ENCODE measurements around the gene PRELID3B. TPM values are rescaled to one million over a fixed set of nuclear protein-coding genes. Genes with fewer than 3 reads are reported as not detected.

The PRELID3B gene
- total and polyA plus RNA-seq, 2 of the 13 experiments (the other 11 are each of a cell fraction or from before 2014, with no cell fraction given) = 23.3 to 42.6 TPM

- TF ChIP-seq ZNF513 (CRISPR knock-in tag; conservative IDR thresholded peaks at IDR 0.05) = no peak
- no peak for TF ChIP-seq TFAP4 (IDR thresholded peaks at IDR 0.05; ENCODE audit: borderline replicate concordance, low read depth)
- no peak for TF ChIP-seq DPF2 (CRISPR knock-in tag; IDR thresholded peaks at IDR 0.05; ENCODE audit: borderline replicate concordance, low read depth)
- TF ChIP-seq GLMP (CRISPR knock-in tag; IDR thresholded peaks at IDR 0.05; ENCODE audit: borderline replicate concordance) = no peak
- no peak for TF ChIP-seq ZNF337 (CRISPR knock-in tag; IDR thresholded peaks at IDR 0.05; ENCODE audit: borderline replicate concordance, low read depth)
- no peak for TF ChIP-seq ZNF138 (CRISPR knock-in tag; IDR thresholded peaks at IDR 0.05; ENCODE audit: low read depth)
- no peak for TF ChIP-seq ZFP36 (IDR thresholded peaks at IDR 0.05; ENCODE audit: borderline replicate concordance, low read depth, low read length, partially characterized antibody)
- TF ChIP-seq FOXC1 (CRISPR knock-in tag; IDR thresholded peaks at IDR 0.05; ENCODE audit: borderline replicate concordance) = no peak
- TF ChIP-seq ZNF280B (CRISPR knock-in tag; IDR thresholded peaks at IDR 0.05; ENCODE audit: borderline replicate concordance) = no peak
- peak; percentile 64 for TF ChIP-seq AGO1 (IDR thresholded peaks at IDR 0.05; ENCODE audit: low read depth, low read length, poor library complexity, severe bottlenecking)
- TF ChIP-seq, protein P1, sequence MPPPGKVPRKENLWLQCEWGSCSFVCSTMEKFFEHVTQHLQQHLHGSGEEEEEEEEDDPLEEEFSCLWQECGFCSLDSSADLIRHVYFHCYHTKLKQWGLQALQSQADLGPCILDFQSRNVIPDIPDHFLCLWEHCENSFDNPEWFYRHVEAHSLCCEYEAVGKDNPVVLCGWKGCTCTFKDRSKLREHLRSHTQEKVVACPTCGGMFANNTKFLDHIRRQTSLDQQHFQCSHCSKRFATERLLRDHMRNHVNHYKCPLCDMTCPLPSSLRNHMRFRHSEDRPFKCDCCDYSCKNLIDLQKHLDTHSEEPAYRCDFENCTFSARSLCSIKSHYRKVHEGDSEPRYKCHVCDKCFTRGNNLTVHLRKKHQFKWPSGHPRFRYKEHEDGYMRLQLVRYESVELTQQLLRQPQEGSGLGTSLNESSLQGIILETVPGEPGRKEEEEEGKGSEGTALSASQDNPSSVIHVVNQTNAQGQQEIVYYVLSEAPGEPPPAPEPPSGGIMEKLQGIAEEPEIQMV (CRISPR knock-in tag; IDR thresholded peaks at IDR 0.05; ENCODE audit: low read depth) = no peak
- TF ChIP-seq CTCF (CRISPR knock-in tag; IDR thresholded peaks at IDR 0.05) = no peak
- TF ChIP-seq, protein P2, sequence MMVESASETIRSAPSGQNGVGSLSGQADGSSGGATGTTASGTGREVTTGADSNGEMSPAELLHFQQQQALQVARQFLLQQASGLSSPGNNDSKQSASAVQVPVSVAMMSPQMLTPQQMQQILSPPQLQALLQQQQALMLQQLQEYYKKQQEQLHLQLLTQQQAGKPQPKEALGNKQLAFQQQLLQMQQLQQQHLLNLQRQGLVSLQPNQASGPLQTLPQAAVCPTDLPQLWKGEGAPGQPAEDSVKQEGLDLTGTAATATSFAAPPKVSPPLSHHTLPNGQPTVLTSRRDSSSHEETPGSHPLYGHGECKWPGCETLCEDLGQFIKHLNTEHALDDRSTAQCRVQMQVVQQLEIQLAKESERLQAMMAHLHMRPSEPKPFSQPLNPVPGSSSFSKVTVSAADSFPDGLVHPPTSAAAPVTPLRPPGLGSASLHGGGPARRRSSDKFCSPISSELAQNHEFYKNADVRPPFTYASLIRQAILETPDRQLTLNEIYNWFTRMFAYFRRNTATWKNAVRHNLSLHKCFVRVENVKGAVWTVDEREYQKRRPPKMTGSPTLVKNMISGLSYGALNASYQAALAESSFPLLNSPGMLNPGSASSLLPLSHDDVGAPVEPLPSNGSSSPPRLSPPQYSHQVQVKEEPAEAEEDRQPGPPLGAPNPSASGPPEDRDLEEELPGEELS (CRISPR knock-in tag; IDR thresholded peaks at IDR 0.05) = peak; percentile 13; the same call in 1 of the 2 replicates
- TF ChIP-seq HOXA7 (CRISPR knock-in tag; IDR thresholded peaks at IDR 0.05) = no peak
- no peak for TF ChIP-seq KDM2A (CRISPR knock-in tag; IDR thresholded peaks at IDR 0.05; ENCODE audit: borderline replicate concordance, low read depth)
- TF ChIP-seq ZNF619 (CRISPR knock-in tag; IDR thresholded peaks at IDR 0.05) = peak; percentile 63; the same call in 1 of the 2 replicates
- TF ChIP-seq ZNF430 (CRISPR knock-in tag; IDR thresholded peaks at IDR 0.05) = 0 out of 2 replicates have a peak, but pooled peaks have one; percentile 2
- peak; percentile 40; the same call in 1 of the 2 replicates for TF ChIP-seq BRD4 (CRISPR knock-in tag; IDR thresholded peaks at IDR 0.05)
These were observed 27.2 kb downstream of the PRELID3B start (continued) for GRCh38 chr20:59015411-59015810.

Measured in HepG2 (cell line).